Measurements from ENCODE around the gene AGBL4.

The AGBL4 gene

GRCh38 chr1:48777219-48777895, 1246.4 kb downstream of the AGBL4 start:
- FAIRE-seq (no peak), DNase-seq (ENCODE audit: insufficient read length, low spot score) (no peak)
- TF ChIP-seq CTCF (IDR thresholded peaks at IDR 0.05; ENCODE audit: insufficient read depth, missing control alignments): no peak

GRCh38 chr1:48776393-48777218, 1247.1 kb downstream of the AGBL4 start, which contains the start of gene BEND5:
Gene BEND5, minus strand, starts transcription at chr1:48776891. Its CDS starts 60 bp downstream, at chr1:48776831.
- peak; percentile 37 for DNase-seq (ENCODE audit: insufficient read length, low spot score)
- TF ChIP-seq CTCF (IDR thresholded peaks at IDR 0.05; ENCODE audit: insufficient read depth, missing control alignments): no peak
- no peak for FAIRE-seq

- DNase-seq (ENCODE audit: insufficient read length, low spot score) (no peak), FAIRE-seq (no peak)
- no peak for TF ChIP-seq CTCF (IDR thresholded peaks at IDR 0.05; ENCODE audit: insufficient read depth, missing control alignments)
Observed at GRCh38 chr1:48775831-48776392, 1247.8 kb downstream of the AGBL4 start.

GRCh38 chr1:48773133-48773532, 1250.6 kb downstream of the AGBL4 start:
- TF ChIP-seq CTCF (IDR thresholded peaks at IDR 0.05; ENCODE audit: insufficient read depth, missing control alignments): no peak
- no peak for FAIRE-seq
- no peak for DNase-seq (ENCODE audit: insufficient read length, low spot score)

GRCh38 chr1:48772211-48772610, 1251.5 kb downstream of the AGBL4 start:
- FAIRE-seq (no peak), DNase-seq (ENCODE audit: insufficient read length, low spot score) (no peak)
- TF ChIP-seq CTCF (IDR thresholded peaks at IDR 0.05; ENCODE audit: insufficient read depth, missing control alignments): no peak

GRCh38 chr1:48771561-48771960, 1252.2 kb downstream of the AGBL4 start:
- FAIRE-seq (no peak), DNase-seq (ENCODE audit: insufficient read length, low spot score) (no peak)
- no peak for TF ChIP-seq CTCF (IDR thresholded peaks at IDR 0.05; ENCODE audit: insufficient read depth, missing control alignments)

Data from D721Med (cell line).